NCI-H82 (cell line): ENCODE measurements around the gene CFAP97.
A peak's percentile ranks its signal among the peaks of the same experiment; 100 is the strongest.
"Not testable (repeated sequence)": the region's sequence is repeated elsewhere in the genome, so short reads cannot be mapped to it uniquely, and the experiment has no call there.

Experiments used
- DNase-seq: peaks from one replicate; lab custom pipeline; 2025; lab: John Stamatoyannopoulos, UW

Gene CFAP97

DNA sequence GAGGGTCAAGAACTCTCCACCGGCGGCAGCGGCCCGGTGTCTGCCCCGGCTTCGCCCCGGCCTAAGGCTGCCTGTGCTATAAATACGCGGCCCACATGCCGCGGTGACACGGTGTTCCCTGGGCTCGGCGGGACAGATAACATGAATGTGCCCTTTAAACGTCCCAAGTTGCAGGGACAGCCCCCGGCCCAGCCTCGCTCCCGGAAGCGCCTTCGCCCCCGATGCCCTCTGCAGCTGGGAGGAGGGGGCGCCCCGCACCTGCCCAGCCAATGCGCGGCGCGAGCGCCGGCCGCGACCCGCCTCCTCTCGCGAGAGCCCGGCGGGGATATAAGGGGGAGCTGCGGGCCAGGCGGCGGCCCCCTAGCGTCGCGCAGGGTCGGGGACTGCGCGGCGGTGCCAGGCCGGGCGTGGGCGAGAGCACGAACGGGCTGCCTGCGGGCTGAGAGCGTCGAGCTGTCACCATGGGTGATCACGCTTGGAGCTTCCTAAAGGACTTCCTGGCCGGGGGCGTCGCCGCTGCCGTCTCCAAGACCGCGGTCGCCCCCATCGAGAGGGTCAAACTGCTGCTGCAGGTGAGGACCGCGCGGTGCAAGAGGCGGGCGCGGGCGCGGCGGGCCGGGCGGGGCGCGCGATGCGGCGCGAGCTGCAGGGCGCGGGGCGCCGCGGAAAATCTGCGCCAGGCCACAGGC, 60.7 kb downstream of the CFAP97 start, which contains the start of gene SLC25A4:
Gene SLC25A4, plus strand, starts transcription at position 355 of the 689 bp plus-strand sequence. Its CDS starts 107 bp downstream, at position 462.
- peak; percentile 86 for DNase-seq

- peak; percentile 37 for DNase-seq
Observed at GRCh38 chr4:185142564-185142911, 61.3 kb downstream of the CFAP97 start.

- no peak for DNase-seq
Observed at GRCh38 chr4:185141777-185142176, 62.0 kb downstream of the CFAP97 start.

GRCh38 chr4:185139736-185140135, 64.1 kb downstream of the CFAP97 start:
- no peak for DNase-seq

GRCh38 chr4:185138161-185138560, 65.6 kb downstream of the CFAP97 start:
- no peak for DNase-seq

GRCh38 chr4:185137233-185137925, 66.4 kb downstream of the CFAP97 start:
- no peak for DNase-seq

GRCh38 chr4:185134307-185134869, 69.4 kb downstream of the CFAP97 start:
- DNase-seq, result peak; percentile 69

DNA sequence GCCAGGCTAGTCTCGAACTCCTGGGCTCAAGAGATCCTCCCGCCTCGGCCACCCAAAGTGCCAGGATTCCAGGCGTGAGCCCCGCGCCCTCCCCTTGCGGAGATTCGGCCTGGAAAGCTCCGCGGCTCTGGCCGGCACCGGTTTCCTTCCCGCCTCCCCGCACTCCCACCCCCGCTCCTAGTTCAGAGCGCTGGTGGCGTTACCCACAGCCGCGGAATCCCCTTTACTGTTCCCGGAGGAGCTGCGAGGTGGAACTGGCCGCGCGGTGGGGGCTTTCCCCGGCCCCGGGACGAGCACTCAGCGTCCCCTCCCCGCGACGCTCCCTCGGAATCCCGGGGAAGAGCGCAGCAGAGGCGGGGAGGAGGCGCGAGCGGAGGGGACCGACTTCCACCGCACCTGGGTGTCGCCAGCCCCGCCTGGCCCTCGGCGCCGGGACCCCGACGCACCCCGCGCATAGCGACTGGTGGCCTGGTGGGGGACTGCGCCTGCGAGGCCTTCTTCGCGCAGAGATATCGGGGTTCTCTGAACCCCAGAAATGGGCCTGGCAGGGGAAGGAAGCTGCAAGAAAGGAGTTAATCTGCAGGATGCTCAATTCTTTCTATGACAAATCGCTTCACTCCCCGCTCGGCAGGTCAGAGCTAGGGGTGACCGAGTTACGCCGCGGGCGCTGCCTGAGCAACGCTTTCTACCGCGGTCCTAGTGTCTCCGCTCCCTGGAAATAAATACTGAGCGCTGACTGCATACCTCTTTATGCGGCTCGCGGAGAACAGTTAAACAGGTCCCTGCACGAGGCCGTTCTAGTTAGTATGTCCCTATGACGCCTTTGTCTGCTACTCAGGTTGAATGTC, 75.3 kb downstream of the CFAP97 start:
- peak; percentile 10 for DNase-seq

GRCh38 chr4:185127021-185127925, 76.5 kb downstream of the CFAP97 start:
- DNase-seq, result peak; percentile 5

DNA sequence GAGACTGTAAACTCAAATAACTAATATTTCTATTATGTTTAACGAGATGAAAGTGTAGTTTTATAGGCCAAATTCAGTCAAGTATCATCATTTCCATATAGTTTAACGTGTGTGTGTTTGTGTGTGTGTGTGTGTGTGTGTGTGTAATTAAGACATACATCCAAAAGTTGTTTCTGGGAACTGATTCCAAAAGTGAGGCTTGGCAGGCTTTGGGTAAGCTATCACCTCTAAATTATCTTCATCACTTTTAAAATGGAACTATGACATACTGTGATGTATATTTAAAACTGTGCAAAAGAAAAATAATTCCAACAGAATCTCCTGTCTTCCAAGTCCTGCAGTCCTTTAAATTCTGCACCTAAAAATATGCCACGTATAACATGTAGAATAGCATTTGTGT, 79.8 kb downstream of the CFAP97 start:
- DNase-seq, result no peak

GRCh38 chr4:185122681-185123345, 81.0 kb downstream of the CFAP97 start:
- DNase-seq, result peak; percentile 18

GRCh38 chr4:185120631-185120946, 83.2 kb downstream of the CFAP97 start:
- no peak for DNase-seq

DNA sequence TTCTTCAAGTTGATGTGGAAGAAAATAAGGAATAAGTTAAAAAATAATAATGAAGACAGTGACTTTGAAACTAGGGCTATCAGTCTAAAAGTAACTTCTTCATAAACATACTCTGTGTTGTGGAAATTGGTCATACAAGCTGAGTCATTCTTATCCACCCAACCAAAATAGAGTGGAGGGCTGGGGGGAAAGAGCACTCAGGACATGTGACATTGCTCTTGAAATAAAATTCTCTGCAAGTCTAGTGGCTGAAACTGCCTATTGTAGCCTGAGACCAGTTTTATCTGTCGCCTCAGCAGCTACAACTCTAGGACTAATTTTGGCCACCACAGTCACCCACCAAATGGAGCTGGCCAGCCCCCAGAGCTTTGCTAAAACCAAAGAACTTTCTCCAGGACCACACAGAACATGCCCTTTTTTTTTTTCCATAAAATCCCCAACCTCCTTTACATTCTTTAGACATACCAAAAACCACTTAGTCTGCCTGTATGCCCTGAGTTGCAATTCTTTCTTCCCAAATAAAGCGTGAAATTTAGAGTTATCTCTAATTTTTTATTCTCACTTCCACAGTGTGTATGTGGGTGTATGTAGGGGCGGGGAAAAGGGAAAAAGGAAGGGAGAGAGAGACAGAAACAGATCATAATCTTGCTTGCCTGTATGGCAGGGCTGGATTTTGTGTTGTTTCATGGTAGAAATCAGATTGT, 83.7 kb downstream of the CFAP97 start:
- DNase-seq, result no peak

- DNase-seq, result not testable (repeated sequence)
Observed at GRCh38 chr4:185119467-185119866, 84.3 kb downstream of the CFAP97 start.

DNA sequence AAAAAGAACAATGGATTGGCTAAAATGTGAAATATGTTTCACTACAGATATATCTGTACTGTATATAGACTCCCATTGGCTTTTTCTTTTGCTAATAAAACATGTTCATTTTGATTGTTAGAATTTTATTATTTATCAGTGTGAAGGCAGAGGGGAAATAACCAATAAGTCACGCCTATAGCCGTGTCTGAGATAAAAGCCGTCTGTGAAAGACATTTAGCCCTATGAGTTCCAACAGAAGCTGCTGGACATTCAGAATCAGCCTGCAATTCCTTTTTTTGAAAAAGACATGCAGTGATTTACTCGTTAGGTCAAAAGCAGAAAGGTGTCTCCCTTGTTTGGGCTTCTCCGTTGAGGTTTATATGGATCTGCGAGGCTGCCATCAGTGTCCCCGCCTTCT, 84.9 kb downstream of the CFAP97 start:
- no peak for DNase-seq

- DNase-seq, result peak; percentile 12
Observed at GRCh38 chr4:185117300-185117934, 86.4 kb downstream of the CFAP97 start.

- DNase-seq, result peak; percentile 95
Observed at GRCh38 chr4:185115827-185116232, 88.0 kb downstream of the CFAP97 start.

GRCh38 chr4:185113340-185113739, 90.5 kb downstream of the CFAP97 start:
- no peak for DNase-seq

DNA sequence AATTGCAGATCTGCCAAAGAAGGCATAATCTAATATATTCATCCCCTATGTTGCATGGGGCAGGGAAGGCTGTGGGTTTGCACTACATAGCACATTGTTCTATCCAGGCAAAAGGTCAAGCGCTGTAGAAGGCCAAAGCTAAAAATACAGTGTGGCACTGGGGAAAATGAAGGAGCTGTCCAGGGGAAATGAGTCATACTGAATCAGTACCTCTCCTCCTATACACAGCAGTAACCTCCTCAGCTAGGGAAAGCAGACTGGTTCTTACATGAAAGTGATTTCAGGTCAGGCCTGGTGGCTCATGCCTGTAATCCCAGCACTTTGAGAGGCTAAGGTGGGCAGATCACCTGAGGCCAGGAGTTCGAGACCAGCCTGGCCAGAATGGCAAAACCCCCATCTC, 91.7 kb downstream of the CFAP97 start:
- DNase-seq, result no peak

DNA sequence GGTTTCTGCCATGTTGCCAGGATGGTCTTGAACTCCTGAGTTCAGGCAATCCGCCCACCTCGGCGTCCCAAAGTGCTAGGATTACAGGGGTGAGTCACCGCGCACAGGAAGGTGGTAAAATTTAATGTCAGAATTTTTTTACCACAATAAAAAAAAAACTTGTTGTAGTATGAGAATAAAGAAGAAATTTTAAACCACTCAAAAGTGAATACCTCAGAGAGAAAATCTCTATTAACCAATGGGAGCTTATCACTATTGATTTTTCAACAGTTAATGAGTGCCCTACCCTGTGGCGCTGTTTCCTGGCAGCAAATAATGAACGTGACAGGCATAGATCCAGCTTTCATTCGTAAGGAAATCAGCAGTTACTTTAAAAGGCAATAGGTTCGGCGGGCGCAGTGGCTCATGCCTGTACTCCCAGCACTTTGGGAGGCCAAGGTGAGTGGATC, 93.4 kb downstream of the CFAP97 start:
- no peak for DNase-seq
